Measurements from ENCODE around the gene SPP2.

Gene SPP2

GRCh38 chr2:234100686-234101085 is 50.2 kb downstream of the SPP2 start:
- DNase-seq (ENCODE audit: low read depth) = no peak
- H3K4me3 ChIP-seq (ENCODE audit: low read length) = no peak overlapping the region
- no peak for TF ChIP-seq CTCF (conservative IDR thresholded peaks at IDR 0.05; ENCODE audit: low read length)

- no peak for TF ChIP-seq CTCF (conservative IDR thresholded peaks at IDR 0.05; ENCODE audit: low read length)
- no peak overlapping the region for H3K4me3 ChIP-seq (ENCODE audit: low read length)
- DNase-seq (ENCODE audit: low read depth) = no peak
These were observed 51.6 kb downstream of the SPP2 start for GRCh38 chr2:234102112-234102511.

GRCh38 chr2:234107861-234108260 is 57.4 kb downstream of the SPP2 start:
- H3K4me3 ChIP-seq (ENCODE audit: low read length) = no peak overlapping the region
- no peak for TF ChIP-seq CTCF (conservative IDR thresholded peaks at IDR 0.05; ENCODE audit: low read length)
- DNase-seq (ENCODE audit: low read depth) = no peak

GRCh38 chr2:234109321-234109720 is 58.8 kb downstream of the SPP2 start:
- H3K4me3 ChIP-seq (ENCODE audit: low read length) = no peak overlapping the region
- TF ChIP-seq CTCF (conservative IDR thresholded peaks at IDR 0.05; ENCODE audit: low read length) = no peak
- DNase-seq (ENCODE audit: low read depth) = no peak

GRCh38 chr2:234110219-234110618 is 59.7 kb downstream of the SPP2 start:
- no peak overlapping the region for H3K4me3 ChIP-seq (ENCODE audit: low read length)
- no peak for TF ChIP-seq CTCF (conservative IDR thresholded peaks at IDR 0.05; ENCODE audit: low read length)
- DNase-seq (ENCODE audit: low read depth) = no peak

GRCh38 chr2:234111523-234111922 is 61.0 kb downstream of the SPP2 start:
- no peak overlapping the region for H3K4me3 ChIP-seq (ENCODE audit: low read length)
- TF ChIP-seq CTCF (conservative IDR thresholded peaks at IDR 0.05; ENCODE audit: low read length) = no peak
- DNase-seq (ENCODE audit: low read depth) = peak; percentile 33

- DNase-seq (ENCODE audit: low read depth) = no peak
- TF ChIP-seq CTCF (conservative IDR thresholded peaks at IDR 0.05; ENCODE audit: low read length) = no peak
- no peak overlapping the region for H3K4me3 ChIP-seq (ENCODE audit: low read length)
These were observed 65.5 kb downstream of the SPP2 start for GRCh38 chr2:234116010-234116409.
